ENCODE results near the gene ATG7.

- TF ChIP-seq CTCF (IDR thresholded peaks at IDR 0.05 in 2 of 3, conservative IDR thresholded peaks at IDR 0.05 in 1 of 3; ENCODE audit: borderline replicate concordance in 1 of 3, insufficient read depth in 1 of 3, low read depth in 2 of 3, low read length in 2 of 3) = no peak
- no peak for TF ChIP-seq SP1 (IDR thresholded peaks at IDR 0.05; ENCODE audit: low read depth)
- TF ChIP-seq ATF3 (IDR thresholded peaks at IDR 0.05) = no peak
- no peak for TF ChIP-seq JUND (IDR thresholded peaks at IDR 0.05)
- no peak for TF ChIP-seq ZNF274 (IDR thresholded peaks at IDR 0.05; ENCODE audit: low read depth, low read length)
- TF ChIP-seq EGR1 (IDR thresholded peaks at IDR 0.05; ENCODE audit: low read depth) = no peak
These were observed 238.2 kb downstream of the ATG7 start for GRCh38 chr3:11510356-11510755.

Data from HCT116 (cell line).